HepG2 (cell line): Measurements from ENCODE around the gene PLCL2. TPM values are rescaled to one million over a fixed set of nuclear protein-coding genes. Genes with fewer than 3 reads are reported as not detected.

Experiments used
- ATAC-seq: fragments of 200-7000 bp; cut with Tn5 transposase; 3 replicates; pipeline ENCODE4 v1.9.1; 2020; ENCODE audit warnings: mild to moderate bottlenecking, moderate library complexity
- BruUV-seq: library from RNA; stranded (reverse); fragments of 400-500 nt; replicated peaks from 2 replicates; lab custom pipeline; 2021; lab: Mats Ljungman, UMichigan
- CTCF ChIA-PET: fragments of 300-600 bp; formaldehyde crosslinking; extraction: SDS; loops from one replicate; lab custom pipeline; 2021; ENCODE audit warnings: low total read pairs, inconsistent platforms, low intra/inter-chr PET ratio; lab: Yijun Ruan, JAX
- POLR2A ChIA-PET: fragments of 350-600 bp; sonication (Branson Sonifier 250); formaldehyde crosslinking; loops from one replicate; lab custom pipeline; 2020; ENCODE audit warnings: antibody characterized with exemption, inconsistent platforms; lab: Yijun Ruan, JAX
- DNase-seq: peaks from one replicate; pipeline ENCODE4 v3.0.0-alpha.2; 2015; ENCODE audit warnings: low spot score
- FAIRE-seq: peaks from 3 replicates; lab custom pipeline; 2011; peaks lifted over from hg19 to GRCh38; lab: Jason Lieb, UNC
- H2AFZ ChIP-seq: one replicate; pipeline ENCODE4 v1.6.1; 2011; ENCODE audit warnings: low read length, inconsistent platforms
- H3K27ac ChIP-seq: fragments of 300-600 bp; 3 replicates; pipeline ENCODE4 v1.8.0; 2011; ENCODE audit warnings: mixed run types, mild to moderate bottlenecking, mixed read lengths, low read length, inconsistent platforms; ENCODE audit not compliant: insufficient read depth; ENCODE audit errors: extremely low read length
- H3K27me3 ChIP-seq, 2 experiments: fragments of 200-600 bp in 1 of 2; 2 replicates in 1 of 2; 3 replicates in 1 of 2; pipeline versions ENCODE4 v1.6.0 to v1.8.0; 2011; ENCODE audit warnings: low read length in 2 of 2, mild to moderate bottlenecking in 2 of 2, moderate library complexity in 2 of 2, inconsistent platforms in 1 of 2; ENCODE audit not compliant: insufficient read depth in 2 of 2, control insufficient read depth in 1 of 2
- H3K36me3 ChIP-seq, 2 experiments: fragments of 200-600 bp in 1 of 2; replicated peaks in 1 of 2; 2 replicates in 1 of 2; 3 replicates in 1 of 2; pipeline versions ENCODE4 v1.5.1 to v1.8.0; 2011; ENCODE audit warnings: low read length in 2 of 2, inconsistent platforms in 1 of 2; ENCODE audit not compliant: insufficient read depth in 2 of 2, control insufficient read depth in 1 of 2
- H3K4me1 ChIP-seq: 2 replicates; pipeline ENCODE4 v1.5.1; 2012; ENCODE audit warnings: low read length, inconsistent platforms; ENCODE audit not compliant: insufficient read depth
- H3K4me2 ChIP-seq: 2 replicates; pipeline ENCODE4 v1.6.0; 2011; ENCODE audit warnings: low read depth, low read length, inconsistent platforms
- H3K4me3 ChIP-seq, 3 experiments: fragments of 200-600 bp in 1 of 3; sonication (generic), shearing (Covaris generic) in 1 of 3; replicated peaks in 1 of 3; 2 replicates each; pipeline ENCODE4 v1.5.1; 2011 to 2016; ENCODE audit warnings: low read length in 3 of 3, inconsistent platforms in 2 of 3, low read depth in 2 of 3, mild to moderate bottlenecking in 2 of 3, control low read depth in 1 of 3, mixed read lengths in 1 of 3; ENCODE audit not compliant: insufficient read depth in 1 of 3
- H3K79me2 ChIP-seq: one replicate; pipeline ENCODE4 v1.6.1; 2011; ENCODE audit warnings: low read length, inconsistent platforms; ENCODE audit not compliant: insufficient read depth
- H3K9ac ChIP-seq: 2 replicates; pipeline ENCODE4 v1.6.0; 2011; ENCODE audit warnings: mild to moderate bottlenecking, low read depth, low read length, inconsistent platforms; ENCODE audit not compliant: insufficient read depth
- H3K9me3 ChIP-seq: 2 replicates; pipeline ENCODE4 v1.5.1; 2012; ENCODE audit warnings: mild to moderate bottlenecking, low read length
- H4K20me1 ChIP-seq: 2 replicates; pipeline ENCODE4 v1.6.0; 2011; ENCODE audit warnings: inconsistent platforms, mild to moderate bottlenecking, low read length, moderate library complexity; ENCODE audit not compliant: insufficient read depth
- ATRX ChIP-seq: sonication (generic); formaldehyde crosslinking; IDR thresholded peaks from 2 replicates; pipeline ENCODE4 v1.4.0; 2020; ENCODE audit warnings: missing genetic modification reagents, borderline replicate concordance
- KDM3A ChIP-seq: IDR thresholded peaks from 2 replicates; pipeline ENCODE4 v1.6.1; 2018; ENCODE audit warnings: low read depth, missing compliant biosample characterization
- MAZ ChIP-seq, 2 experiments: sonication (generic) in 1 of 2; formaldehyde crosslinking in 1 of 2; IDR thresholded peaks; 2 replicates each; pipeline versions ENCODE4 v1.5.0 to v1.6.1; 2012 to 2020; ENCODE audit warnings: low read depth in 2 of 2, mild to moderate bottlenecking in 2 of 2, borderline replicate concordance in 1 of 2, improper control_type of control experiment in 1 of 2, low read length in 1 of 2, missing genetic modification reagents in 1 of 2, moderate library complexity in 1 of 2
- MED1 ChIP-seq: sonication (generic); formaldehyde crosslinking; IDR thresholded peaks from 2 replicates; pipeline ENCODE4 v1.4.0; 2020; ENCODE audit warnings: missing genetic modification reagents
- SAP130 ChIP-seq: IDR thresholded peaks from 2 replicates; pipeline ENCODE4 v1.6.1; 2016; ENCODE audit warnings: low read depth
- SATB2 ChIP-seq: sonication (generic); formaldehyde crosslinking; IDR thresholded peaks from 2 replicates; pipeline ENCODE4 v1.5.0; 2020; ENCODE audit warnings: missing genetic modification reagents
- ZNF768 ChIP-seq: sonication (generic); formaldehyde crosslinking; IDR thresholded peaks from 2 replicates; pipeline ENCODE4 v1.4.0; 2020; ENCODE audit warnings: missing genetic modification reagents
- WGBS: methylation state at CpG from one replicate; pipeline ENCODE4 v1.1.6; 2017; ENCODE audit warnings: low lambda C conversion rate; 5-methylcytosine and 5-hydroxymethylcytosine counted together
- in situ Hi-C: cut with HindIII; loops from 2 replicates; pipeline ENCODE4 v1.10.0; 2017; ENCODE audit warnings: low pct_unique_long_range_greater_than_20kb; ENCODE audit not compliant: extremely low pct_ligation_motif_present
- intact Hi-C: fragments of 100-400 bp; cut with micrococcal nuclease; formaldehyde crosslinking; loops from one replicate; pipeline ENCODE4 v1.10.0; 2022; ENCODE audit not compliant: unreplicated experiment
- polyA plus RNA-seq, 8 experiments: library from polyadenylated mRNA; depleted of rRNA in 3 of 8; stranded (reverse) in 7 of 8; unstranded in 1 of 8; fragments of >200 nt; fragmentation: Illumina TruSeq in 4 of 8; extraction: Trizol in 4 of 8; gene quantifications; 2 replicates each; pipeline versions ENCODE4 v1.2.1 to v1.2.3, GENCODE V29; 2011 to 2016; ENCODE audit warnings: low read depth in 4 of 8, missing spikeins in 1 of 8, mixed read lengths in 1 of 8; ENCODE audit not compliant: insufficient read depth in 1 of 8
- total RNA-seq, 5 experiments: library from RNA; depleted of rRNA; stranded (reverse); fragments of >200 nt; fragmentation: Illumina TruSeq; extraction: Trizol; gene quantifications; 2 replicates each; pipeline ENCODE4 v1.2.3, GENCODE V29; 2016; ENCODE audit warnings: low read depth in 1 of 5
- TF ChIP-seq, protein P1 (sequence below): sonication (generic); formaldehyde crosslinking; IDR thresholded peaks from 2 replicates; pipeline ENCODE4 v1.5.1; 2020; ENCODE audit warnings: missing genetic modification reagents, mild to moderate bottlenecking, borderline replicate concordance
- TF ChIP-seq, protein P2 (sequence below): sonication (generic); formaldehyde crosslinking; IDR thresholded peaks from 2 replicates; pipeline ENCODE4 v1.8.1; 2022; ENCODE audit warnings: low read depth, mild to moderate bottlenecking, missing genetic modification reagents
- TF ChIP-seq, protein P3 (sequence below): sonication (generic); formaldehyde crosslinking; IDR thresholded peaks from 2 replicates; pipeline ENCODE4 v1.4.0; 2020; ENCODE audit warnings: mild to moderate bottlenecking, missing genetic modification reagents

The PLCL2 gene
- total and polyA plus RNA-seq, 2 of the 13 experiments (the other 11 are each of a cell fraction or from before 2014, with no cell fraction given), result not detected

DNA sequence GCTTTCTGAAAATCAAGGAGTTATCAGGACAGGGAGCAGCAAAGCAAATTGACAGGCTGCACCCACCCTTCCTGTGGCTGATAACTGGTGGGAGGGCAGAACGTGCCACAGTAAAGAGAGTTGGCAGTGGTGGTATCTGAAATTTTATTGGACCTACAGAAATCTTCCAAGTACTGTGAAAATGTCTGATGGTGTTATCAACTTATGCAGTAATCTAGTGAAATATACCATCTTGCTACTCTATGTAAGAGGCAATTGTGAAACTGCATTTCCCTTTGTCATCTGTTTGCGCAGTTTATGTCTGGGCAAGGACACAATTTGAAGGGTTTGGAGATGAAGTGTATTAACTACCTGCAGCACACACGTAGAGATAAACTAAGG is 1.5 kb downstream of the PLCL2 start:
- ATAC-seq, result no peak
- CTCF ChIA-PET, result no interaction called here

More for the DNA sequence above, 1.5 kb downstream of the PLCL2 start:
- no TSS peak for BruUV-seq
- Histone ChIP-seq H3K4me2 (no peak overlapping the region), H3K9me3 (no peaks in the 10 kb centered on the region), H3K79me2 (no peaks in the 10 kb centered on the region), H4K20me1 (no peaks in the 10 kb centered on the region), H3K27ac (no peak overlapping the region), H3K9ac (no peak overlapping the region), H3K27me3 (peaks cover 1 to 28% of the 10 kb centered on the region in 2 experiments; a peak in 4 of 5 replicates), H2AFZ (no peak overlapping the region), H3K36me3 (no peaks in the 10 kb centered on the region), H3K4me1 (no peaks in the 10 kb centered on the region), H3K4me3 (no peak overlapping the region)
- TF ChIP-seq, protein P1, sequence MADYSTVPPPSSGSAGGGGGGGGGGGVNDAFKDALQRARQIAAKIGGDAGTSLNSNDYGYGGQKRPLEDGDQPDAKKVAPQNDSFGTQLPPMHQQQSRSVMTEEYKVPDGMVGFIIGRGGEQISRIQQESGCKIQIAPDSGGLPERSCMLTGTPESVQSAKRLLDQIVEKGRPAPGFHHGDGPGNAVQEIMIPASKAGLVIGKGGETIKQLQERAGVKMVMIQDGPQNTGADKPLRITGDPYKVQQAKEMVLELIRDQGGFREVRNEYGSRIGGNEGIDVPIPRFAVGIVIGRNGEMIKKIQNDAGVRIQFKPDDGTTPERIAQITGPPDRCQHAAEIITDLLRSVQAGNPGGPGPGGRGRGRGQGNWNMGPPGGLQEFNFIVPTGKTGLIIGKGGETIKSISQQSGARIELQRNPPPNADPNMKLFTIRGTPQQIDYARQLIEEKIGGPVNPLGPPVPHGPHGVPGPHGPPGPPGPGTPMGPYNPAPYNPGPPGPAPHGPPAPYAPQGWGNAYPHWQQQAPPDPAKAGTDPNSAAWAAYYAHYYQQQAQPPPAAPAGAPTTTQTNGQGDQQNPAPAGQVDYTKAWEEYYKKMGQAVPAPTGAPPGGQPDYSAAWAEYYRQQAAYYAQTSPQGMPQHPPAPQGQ (CRISPR knock-in tag), result no peak
- TF ChIP-seq SAP130 (no peak), MAZ (IDR thresholded peaks at IDR 0.05; ENCODE audit: borderline replicate concordance, low read depth, low read length) (no peak), MAZ (CRISPR knock-in tag; IDR thresholded peaks at IDR 0.05; ENCODE audit: low read depth) (no peak), MED1 (no peak), ZNF768 (no peak), SATB2 (CRISPR knock-in tag) (no peak), ATRX (no peak), KDM3A (no peak)
- TF ChIP-seq, protein P2, sequence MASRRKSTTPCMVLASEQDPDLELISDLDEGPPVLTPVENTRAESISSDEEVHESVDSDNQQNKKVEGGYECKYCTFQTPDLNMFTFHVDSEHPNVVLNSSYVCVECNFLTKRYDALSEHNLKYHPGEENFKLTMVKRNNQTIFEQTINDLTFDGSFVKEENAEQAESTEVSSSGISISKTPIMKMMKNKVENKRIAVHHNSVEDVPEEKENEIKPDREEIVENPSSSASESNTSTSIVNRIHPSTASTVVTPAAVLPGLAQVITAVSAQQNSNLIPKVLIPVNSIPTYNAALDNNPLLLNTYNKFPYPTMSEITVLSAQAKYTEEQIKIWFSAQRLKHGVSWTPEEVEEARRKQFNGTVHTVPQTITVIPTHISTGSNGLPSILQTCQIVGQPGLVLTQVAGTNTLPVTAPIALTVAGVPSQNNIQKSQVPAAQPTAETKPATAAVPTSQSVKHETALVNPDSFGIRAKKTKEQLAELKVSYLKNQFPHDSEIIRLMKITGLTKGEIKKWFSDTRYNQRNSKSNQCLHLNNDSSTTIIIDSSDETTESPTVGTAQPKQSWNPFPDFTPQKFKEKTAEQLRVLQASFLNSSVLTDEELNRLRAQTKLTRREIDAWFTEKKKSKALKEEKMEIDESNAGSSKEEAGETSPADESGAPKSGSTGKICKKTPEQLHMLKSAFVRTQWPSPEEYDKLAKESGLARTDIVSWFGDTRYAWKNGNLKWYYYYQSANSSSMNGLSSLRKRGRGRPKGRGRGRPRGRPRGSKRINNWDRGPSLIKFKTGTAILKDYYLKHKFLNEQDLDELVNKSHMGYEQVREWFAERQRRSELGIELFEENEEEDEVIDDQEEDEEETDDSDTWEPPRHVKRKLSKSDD (CRISPR knock-in tag), result no peak
- TF ChIP-seq, protein P3, sequence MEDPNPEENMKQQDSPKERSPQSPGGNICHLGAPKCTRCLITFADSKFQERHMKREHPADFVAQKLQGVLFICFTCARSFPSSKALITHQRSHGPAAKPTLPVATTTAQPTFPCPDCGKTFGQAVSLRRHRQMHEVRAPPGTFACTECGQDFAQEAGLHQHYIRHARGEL (CRISPR knock-in tag), result no peak
- DNase-seq (no peak), FAIRE-seq (no peak)
- POLR2A ChIA-PET, result no interaction called here
- intact Hi-C loops (no loop called here), in situ Hi-C loops (no loop called here)
- 46% methylated on average over 3 of the region's 3 CpGs for WGBS
